HG03175 (cell line): ENCODE measurements around the gene VAX1.

Source experiments
- ATAC-seq: cut with Tn5 transposase; IDR thresholded peaks from one replicate; pipeline ENCODE4 v1.9.1; 2021; ENCODE audit warnings: mild to moderate bottlenecking, moderate library complexity; ENCODE audit not compliant: unreplicated experiment

The VAX1 gene

GRCh38 chr10:117164592-117165537, 26.8 kb upstream of the VAX1 start:
- no peak for ATAC-seq

DNA sequence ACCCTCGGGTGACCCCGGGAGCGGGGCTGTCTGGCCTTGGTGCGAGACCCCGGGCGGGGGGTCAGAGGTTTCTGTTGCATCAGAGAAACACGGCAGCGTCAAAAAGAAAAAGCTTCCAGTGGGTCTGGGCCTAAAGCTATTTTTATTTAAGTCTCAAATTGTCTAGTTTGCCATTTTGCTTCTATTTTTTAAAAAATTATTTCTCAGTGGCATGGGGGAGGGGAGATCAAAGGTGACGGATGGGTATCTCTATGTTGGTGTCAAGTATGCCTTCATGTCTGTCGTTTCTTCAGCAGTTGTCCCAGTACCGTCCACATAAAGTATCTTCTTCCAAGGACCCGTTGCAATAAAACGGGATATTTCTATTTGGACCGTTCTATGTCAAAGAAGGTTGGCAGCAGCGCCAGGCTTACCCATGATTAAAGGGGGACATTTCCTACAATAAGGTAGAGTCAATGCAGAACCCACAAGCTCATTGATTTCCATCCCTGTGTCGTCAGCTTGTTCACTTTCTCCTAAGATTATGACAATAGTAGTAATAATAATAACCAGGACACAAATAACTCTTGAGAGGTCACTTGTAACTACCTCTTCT, 26.0 kb upstream of the VAX1 start:
- no peak for ATAC-seq

GRCh38 chr10:117163061-117163953, 25.2 kb upstream of the VAX1 start:
- no peak for ATAC-seq

DNA sequence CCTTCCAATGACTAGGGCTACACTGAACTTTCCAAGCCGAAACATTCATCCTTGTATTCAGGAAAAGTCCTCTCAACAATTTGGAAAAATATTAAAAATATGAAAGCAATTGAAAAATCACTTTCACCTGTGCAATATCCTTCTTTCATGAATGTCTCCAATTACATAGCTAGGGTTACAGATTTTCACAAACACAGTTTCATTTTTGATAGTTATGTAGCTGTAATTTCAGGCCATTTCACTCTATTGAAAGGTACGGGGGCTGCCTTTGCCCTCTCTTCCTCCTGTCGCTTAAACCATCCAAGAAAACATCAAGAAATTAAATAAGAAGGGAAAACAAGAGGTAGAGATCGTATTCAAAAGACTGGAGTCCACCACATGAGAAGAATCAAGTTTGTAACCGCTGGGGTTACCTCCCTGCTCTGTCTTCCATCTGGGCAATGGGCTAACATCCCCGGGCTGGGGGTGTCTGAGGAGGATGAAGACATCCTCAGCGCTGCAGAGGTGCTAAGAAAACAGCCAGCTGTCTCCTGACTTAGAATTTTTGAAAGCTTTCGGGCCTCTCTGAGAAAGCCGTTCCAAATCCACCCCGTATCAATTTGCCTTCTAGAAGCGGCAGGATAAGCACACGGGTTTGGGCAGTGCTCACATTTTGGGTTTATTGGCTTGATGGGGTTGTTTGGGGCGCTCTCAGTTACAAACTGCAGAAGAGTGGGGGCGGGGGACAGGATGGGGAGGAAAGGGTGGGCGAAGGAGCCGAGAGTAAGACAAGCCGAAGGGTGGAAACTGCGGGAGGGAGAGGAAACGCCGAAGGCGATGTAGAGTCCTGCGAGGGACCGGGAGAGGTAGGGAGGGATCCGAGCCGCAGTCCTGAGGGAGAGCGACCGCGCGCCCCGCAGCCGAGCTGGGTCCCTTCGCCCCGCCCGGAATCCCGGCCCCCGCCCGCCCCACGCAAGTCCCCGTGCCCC, 24.3 kb upstream of the VAX1 start:
- ATAC-seq = no peak

GRCh38 chr10:117161386-117162033, 23.4 kb upstream of the VAX1 start:
- ATAC-seq = no peak

DNA sequence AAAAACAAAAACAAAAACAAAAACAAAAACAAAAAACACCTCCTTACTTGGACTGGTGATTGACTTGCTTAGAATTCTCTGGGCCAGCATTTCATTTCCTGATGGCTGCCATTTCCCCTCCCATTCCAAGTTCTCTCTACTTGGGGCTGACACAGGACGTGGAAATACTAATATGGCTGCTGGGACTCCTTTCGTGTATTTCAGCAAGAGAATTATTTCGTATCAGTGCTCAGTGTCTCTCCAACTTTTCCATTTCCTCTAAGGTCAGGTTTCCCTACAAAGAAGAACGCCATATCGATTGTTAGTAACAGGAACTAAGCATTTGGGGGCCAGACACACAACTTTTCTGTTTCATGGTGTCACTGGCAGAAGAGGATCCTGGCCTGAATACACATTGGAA, 22.5 kb upstream of the VAX1 start:
- no peak for ATAC-seq

GRCh38 chr10:117159390-117159789, 21.3 kb upstream of the VAX1 start:
- ATAC-seq = no peak

DNA sequence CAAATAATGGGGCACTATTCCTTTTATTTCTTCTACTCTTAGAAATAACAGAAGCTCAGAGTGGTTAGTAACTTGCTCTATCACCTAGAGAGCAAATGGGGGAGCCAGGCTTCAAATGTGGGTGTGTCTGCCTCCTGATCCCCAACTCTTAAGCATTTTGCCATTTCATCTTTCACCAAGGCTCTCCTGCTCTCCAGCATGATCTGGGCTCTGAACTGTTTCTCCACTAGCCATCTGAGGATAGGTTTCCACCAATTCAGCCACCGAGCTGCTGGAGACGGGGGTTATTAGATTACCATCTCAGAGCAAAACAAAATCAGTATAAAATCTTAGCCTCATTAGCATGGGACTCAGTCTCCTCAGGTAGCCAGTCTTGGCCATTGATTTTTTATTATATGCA, 20.2 kb upstream of the VAX1 start:
- no peak for ATAC-seq

- no peak for ATAC-seq
Observed at GRCh38 chr10:117152668-117153067, 14.6 kb upstream of the VAX1 start.

- ATAC-seq = no peak
Observed at GRCh38 chr10:117148284-117148683, 10.2 kb upstream of the VAX1 start.

DNA sequence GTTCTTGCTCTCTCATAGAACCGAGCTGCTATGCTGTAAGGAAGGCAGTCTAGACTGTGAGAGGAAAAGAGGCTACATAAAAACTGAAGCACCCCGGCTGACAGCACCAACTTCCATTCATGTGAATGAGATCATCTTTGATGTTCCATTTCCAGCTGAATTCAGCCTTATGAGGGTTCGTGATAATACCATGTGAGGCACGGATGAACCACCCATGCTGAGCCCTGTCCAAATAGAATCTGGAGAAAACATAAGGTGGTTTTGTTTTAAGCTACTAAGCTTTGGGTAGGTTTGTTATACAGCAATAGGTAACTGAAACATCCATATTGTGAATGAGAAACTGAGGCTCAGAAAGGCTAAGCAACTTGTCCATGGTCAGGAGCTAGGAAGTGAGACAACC, 6.9 kb upstream of the VAX1 start:
- ATAC-seq = no peak

DNA sequence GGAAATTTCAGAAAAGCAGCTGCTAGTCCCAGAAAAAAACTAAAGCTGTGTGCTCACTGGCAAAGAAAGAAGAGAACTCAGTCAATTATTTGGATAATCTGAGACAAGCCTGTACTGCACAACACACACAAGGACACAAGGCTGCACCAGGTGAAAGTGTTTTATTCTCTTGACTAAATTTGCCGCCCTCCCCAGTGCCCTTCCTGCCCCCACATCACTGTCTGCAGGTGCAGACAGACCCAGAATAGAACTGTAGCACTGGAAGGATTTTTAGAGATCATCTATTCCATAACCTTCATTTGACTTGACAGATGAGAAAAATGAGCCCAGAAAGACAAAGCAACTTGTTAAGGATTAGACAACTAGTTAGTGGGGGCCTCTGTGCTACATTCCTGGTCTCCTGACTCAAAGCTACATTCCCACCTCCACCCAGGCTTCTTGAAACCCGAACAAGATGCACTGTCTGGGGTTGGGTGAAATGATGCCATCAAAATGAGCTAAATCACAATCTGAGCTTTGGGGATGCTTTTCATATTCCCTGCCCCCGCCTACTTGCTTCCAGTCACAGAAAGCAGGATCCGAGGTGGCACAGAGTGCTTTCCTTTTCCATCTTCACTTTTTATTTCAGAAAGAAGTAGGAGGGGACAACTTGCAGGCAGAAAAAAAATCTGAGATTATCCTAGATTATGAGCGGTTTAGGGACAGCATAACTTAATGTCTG, 5.2 kb upstream of the VAX1 start:
- no peak for ATAC-seq

DNA sequence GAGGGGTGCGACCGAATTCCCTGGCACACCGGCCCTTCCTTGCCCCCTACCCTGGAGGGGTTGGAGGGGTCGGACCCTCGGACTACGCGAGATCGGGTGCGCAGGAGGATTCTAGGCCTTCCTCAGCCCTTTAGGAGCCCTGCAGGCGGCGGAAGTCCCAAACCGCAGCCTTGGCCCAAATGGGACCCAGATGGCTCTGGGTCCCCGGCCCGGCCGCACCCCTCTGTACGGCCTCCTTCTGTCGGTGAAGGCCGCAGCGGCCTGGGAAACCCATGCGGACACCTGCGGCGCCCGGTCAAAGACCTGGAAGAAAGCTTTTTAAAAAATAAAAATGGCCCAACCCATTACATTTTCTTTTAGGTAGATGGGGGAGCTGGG, 2.4 kb upstream of the VAX1 start:
- ATAC-seq = no peak

GRCh38 chr10:117139581-117140524, 1.8 kb upstream of the VAX1 start:
- ATAC-seq = no peak

DNA sequence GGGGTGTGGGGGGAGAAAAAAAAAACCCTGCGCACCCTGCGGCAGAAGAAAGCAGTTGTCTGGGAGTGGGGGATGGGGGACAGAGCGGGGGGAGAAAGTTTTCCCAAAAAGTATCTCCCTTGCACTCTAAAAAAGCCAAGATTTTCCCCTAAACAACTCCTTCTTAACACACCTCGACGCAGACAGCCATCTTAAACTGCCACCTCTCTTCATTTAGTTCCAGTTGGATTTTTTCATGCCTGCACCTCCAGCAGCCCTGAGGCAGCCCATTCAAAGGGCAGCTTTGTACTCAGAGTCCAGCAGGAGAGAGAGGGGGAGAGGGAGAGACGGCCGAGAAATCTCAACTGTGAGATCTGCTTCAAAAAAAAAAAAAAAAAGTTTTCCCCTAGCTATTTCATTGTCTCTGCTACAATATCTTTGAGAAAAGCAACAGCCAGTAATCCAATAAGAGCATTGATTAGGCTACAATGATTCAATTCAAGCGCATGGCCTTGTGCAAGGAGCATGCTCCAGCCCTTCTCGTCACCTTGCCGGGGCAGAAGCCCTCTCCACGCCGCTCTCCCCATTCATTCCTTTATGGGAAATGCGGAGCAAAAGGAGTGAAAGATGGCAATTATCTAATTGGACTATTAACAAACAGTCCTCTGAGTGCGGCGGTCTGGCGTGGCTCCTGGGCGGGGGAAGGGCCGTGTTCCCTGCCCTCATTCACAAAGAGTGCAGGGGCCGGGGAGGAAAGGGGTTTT, 939 bp upstream of the VAX1 start:
- no peak for ATAC-seq

- no peak for ATAC-seq
Observed at GRCh38 chr10:117137031-117137910, 799 bp downstream of the VAX1 start.
